Gastrocnemius medialis (tissue), 4 donors: ENCODE results near the gene GJB6.

Experiments used
- CTCF ChIP-seq, 5 experiments: fragments of 450-650 bp in 3 of 5; fragments of 200-600 bp in 2 of 5; sonication (generic) in 2 of 5; IDR thresholded peaks in 4 of 5; conservative IDR thresholded peaks in 1 of 5; 1 replicate in 4 of 5; 2 replicates in 1 of 5; pipeline ENCODE4 v1.5.1; 2016 to 2019; ENCODE audit warnings: antibody characterized with exemption in 5 of 5, mild to moderate bottlenecking in 3 of 5, moderate library complexity in 3 of 5
- POLR2A ChIP-seq, 2 donors: fragments of 450-650 bp; IDR thresholded peaks; one replicate each; pipeline ENCODE4 v1.6.1; 2017; ENCODE audit warnings: antibody characterized with exemption in 2 of 2, mild to moderate bottlenecking in 2 of 2, moderate library complexity in 2 of 2

GRCh38 chr13:20222553-20222952 lies 9.6 kb downstream of the GJB6 start:
- TF ChIP-seq CTCF (IDR thresholded peaks at IDR 0.05 in 4 of 5, conservative IDR thresholded peaks at IDR 0.05 in 1 of 5): no peak
- TF ChIP-seq POLR2A (IDR thresholded peaks at IDR 0.05): no peak
